GM23248 (cell line): Measurements from ENCODE around the gene MYH11.

Source experiments
- EZH2 ChIP-seq: fragments of 200-600 bp; sonication (generic); IDR thresholded peaks from 2 replicates; pipeline ENCODE4 v1.6.1; 2018; ENCODE audit warnings: antibody characterized with exemption, mild to moderate bottlenecking; ENCODE audit not compliant: insufficient read depth, poor library complexity, severe bottlenecking
- EZH2phosphoT487 ChIP-seq: fragments of 200-600 bp; sonication (generic); IDR thresholded peaks from 2 replicates; pipeline ENCODE4 v1.6.1; 2018; ENCODE audit warnings: antibody characterized with exemption, moderate library complexity, mild to moderate bottlenecking, low read depth; ENCODE audit not compliant: insufficient read depth

GRCh38 chr16:15880434-15881308 lies 23.8 kb upstream of the MYH11 start:
- TF ChIP-seq EZH2phosphoT487 (no peak), EZH2 (no peak)
